Measurements from ENCODE around the gene SLC2A10.
A peak's percentile ranks its signal among the peaks of the same experiment; 100 is the strongest.

SLC2A10 gene

GRCh38 chr20:46774943-46775560 lies 65.6 kb downstream of the SLC2A10 start:
- TF ChIP-seq, protein P1, sequence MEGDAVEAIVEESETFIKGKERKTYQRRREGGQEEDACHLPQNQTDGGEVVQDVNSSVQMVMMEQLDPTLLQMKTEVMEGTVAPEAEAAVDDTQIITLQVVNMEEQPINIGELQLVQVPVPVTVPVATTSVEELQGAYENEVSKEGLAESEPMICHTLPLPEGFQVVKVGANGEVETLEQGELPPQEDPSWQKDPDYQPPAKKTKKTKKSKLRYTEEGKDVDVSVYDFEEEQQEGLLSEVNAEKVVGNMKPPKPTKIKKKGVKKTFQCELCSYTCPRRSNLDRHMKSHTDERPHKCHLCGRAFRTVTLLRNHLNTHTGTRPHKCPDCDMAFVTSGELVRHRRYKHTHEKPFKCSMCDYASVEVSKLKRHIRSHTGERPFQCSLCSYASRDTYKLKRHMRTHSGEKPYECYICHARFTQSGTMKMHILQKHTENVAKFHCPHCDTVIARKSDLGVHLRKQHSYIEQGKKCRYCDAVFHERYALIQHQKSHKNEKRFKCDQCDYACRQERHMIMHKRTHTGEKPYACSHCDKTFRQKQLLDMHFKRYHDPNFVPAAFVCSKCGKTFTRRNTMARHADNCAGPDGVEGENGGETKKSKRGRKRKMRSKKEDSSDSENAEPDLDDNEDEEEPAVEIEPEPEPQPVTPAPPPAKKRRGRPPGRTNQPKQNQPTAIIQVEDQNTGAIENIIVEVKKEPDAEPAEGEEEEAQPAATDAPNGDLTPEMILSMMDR (IDR thresholded peaks at IDR 0.05; ENCODE audit: unreplicated experiment in 3 of 3) = no peak
- H3K27ac Mint-ChIP-seq = no peak overlapping the region
- H3K4me1 Mint-ChIP-seq = peaks cover 9% of the 10 kb centered on the region
- peaks cover 39% of the 10 kb centered on the region for H3K27me3 Mint-ChIP-seq (ENCODE audit: low read depth)
- H3K36me3 Mint-ChIP-seq (ENCODE audit: low read depth) = no peaks in the 10 kb centered on the region
- no peaks in the 10 kb centered on the region for H3K9me3 Mint-ChIP-seq
- H3K4me3 Mint-ChIP-seq = no peak overlapping the region

DNA sequence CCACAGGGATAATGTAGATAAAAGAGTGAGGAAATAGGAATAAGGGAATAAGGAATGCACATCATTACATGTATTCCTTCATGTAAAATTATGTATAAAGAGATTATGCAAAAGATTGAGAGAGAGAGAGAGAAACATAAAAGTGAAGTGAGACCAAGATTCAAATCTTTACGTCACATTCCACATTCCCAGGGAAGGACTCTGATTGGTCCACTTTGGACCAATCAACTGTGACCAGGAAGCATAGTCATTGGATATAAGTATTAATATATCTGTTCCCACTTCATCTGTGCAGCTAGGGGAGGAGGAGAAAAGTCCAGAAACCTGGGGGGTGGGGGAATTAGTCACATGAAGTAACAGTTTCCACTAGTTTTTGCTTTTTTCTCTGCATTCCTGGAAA lies 66.4 kb downstream of the SLC2A10 start:
- Mint-ChIP-seq H3K4me3 (no peak overlapping the region), H3K36me3 (ENCODE audit: low read depth) (no peaks in the 10 kb centered on the region), H3K27me3 (ENCODE audit: low read depth) (peaks cover 34% of the 10 kb centered on the region), H3K9me3 (no peaks in the 10 kb centered on the region), H3K27ac (no peak overlapping the region), H3K4me1 (peaks cover 9% of the 10 kb centered on the region)
- TF ChIP-seq, protein P1 (IDR thresholded peaks at IDR 0.05; ENCODE audit: unreplicated experiment in 3 of 3) = no peak

DNA sequence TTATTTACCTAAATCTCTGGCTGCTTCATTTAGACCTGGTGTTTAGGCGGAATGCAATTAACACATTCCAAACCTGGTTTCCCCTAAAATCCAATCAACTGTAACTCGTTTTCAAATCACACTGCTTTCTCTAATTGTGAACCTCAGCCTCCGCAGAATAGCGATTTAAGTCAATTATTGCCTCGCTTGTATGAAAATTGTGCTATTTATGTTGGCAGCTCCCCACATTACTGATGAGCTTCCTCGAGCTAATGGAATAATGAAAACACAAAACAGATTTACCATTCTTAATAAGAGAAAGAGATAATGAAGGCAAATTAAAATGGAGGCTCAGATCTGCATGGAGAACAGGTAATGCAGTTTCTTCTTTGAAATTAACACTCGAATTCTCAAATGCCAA lies 67.9 kb downstream of the SLC2A10 start:
- no peaks in the 10 kb centered on the region for H3K9me3 Mint-ChIP-seq
- H3K27me3 Mint-ChIP-seq (ENCODE audit: low read depth) = peaks cover 30% of the 10 kb centered on the region
- TF ChIP-seq, protein P1 (IDR thresholded peaks at IDR 0.05; ENCODE audit: unreplicated experiment in 3 of 3) = no peak
- peaks cover 9% of the 10 kb centered on the region for H3K4me1 Mint-ChIP-seq
- no peak overlapping the region for H3K4me3 Mint-ChIP-seq
- H3K27ac Mint-ChIP-seq = no peak overlapping the region
- no peaks in the 10 kb centered on the region for H3K36me3 Mint-ChIP-seq (ENCODE audit: low read depth)

DNA sequence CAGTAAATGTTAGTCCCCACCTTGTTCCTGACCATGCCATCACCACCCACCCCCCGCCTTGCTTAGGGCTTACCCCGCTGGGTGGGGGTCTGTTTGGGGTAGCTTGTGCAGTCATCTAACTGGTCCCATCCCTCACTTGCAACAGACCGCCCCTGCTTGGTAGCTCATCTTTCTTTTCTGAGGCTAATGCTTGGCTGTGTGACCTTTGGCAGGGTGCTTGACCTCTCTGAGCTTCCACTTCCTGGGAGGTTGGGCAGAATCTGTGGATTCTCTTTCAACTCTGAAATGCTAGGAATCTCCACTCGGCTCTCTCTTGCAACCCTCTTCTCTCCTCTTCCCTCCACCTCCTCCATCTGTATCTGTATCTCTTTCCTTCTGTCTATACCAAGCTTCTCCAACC lies 70.4 kb downstream of the SLC2A10 start:
- H3K27ac Mint-ChIP-seq = no peak overlapping the region
- peaks cover 13% of the 10 kb centered on the region for H3K27me3 Mint-ChIP-seq (ENCODE audit: low read depth)
- TF ChIP-seq, protein P1 (IDR thresholded peaks at IDR 0.05; ENCODE audit: unreplicated experiment in 3 of 3) = no peak
- H3K4me3 Mint-ChIP-seq = no peak overlapping the region
- H3K36me3 Mint-ChIP-seq (ENCODE audit: low read depth) = no peaks in the 10 kb centered on the region
- H3K4me1 Mint-ChIP-seq = peaks cover 12% of the 10 kb centered on the region
- no peaks in the 10 kb centered on the region for H3K9me3 Mint-ChIP-seq

GRCh38 chr20:46784436-46785127 lies 75.1 kb downstream of the SLC2A10 start:
- Mint-ChIP-seq H3K27ac (peak overlapping the region in 2 of 3 experiments; percentile 54 to 68), H3K4me1 (peaks cover 15% of the 10 kb centered on the region), H3K27me3 (ENCODE audit: low read depth) (peaks cover 3% of the 10 kb centered on the region), H3K9me3 (no peaks in the 10 kb centered on the region), H3K4me3 (no peak overlapping the region), H3K36me3 (ENCODE audit: low read depth) (no peaks in the 10 kb centered on the region)
- TF ChIP-seq, protein P1 (IDR thresholded peaks at IDR 0.05; ENCODE audit: unreplicated experiment in 3 of 3) = no peak

Data from nephron (organoid).